Fibroblast of skin of left quadriceps (primary cell): Measurements from ENCODE around the gene KCND2.
"Not testable (repeated sequence)": the region's sequence is repeated elsewhere in the genome, so short reads cannot be mapped to it uniquely, and the experiment has no call there.

Source experiments
- DNase-seq, 2 experiments: peaks; one replicate each; pipeline ENCODE4 v3.0.0-alpha.2; 2013; ENCODE audit warnings: low read depth in 2 of 2

Gene KCND2

GRCh38 chr7:120272701-120273475, at the start of gene KCND2:
Gene KCND2, plus strand, starts transcription at chr7:120273175.
- DNase-seq = no peak

- no peak for DNase-seq
These were observed 46.8 kb upstream of the KCND2 start for GRCh38 chr7:120226188-120226587.

- no peak for DNase-seq
These were observed 45.7 kb upstream of the KCND2 start for GRCh38 chr7:120227255-120227654.

GRCh38 chr7:120229084-120229483, 43.9 kb upstream of the KCND2 start:
- DNase-seq = no peak

GRCh38 chr7:120233338-120233737, 39.6 kb upstream of the KCND2 start:
- no peak for DNase-seq

DNA sequence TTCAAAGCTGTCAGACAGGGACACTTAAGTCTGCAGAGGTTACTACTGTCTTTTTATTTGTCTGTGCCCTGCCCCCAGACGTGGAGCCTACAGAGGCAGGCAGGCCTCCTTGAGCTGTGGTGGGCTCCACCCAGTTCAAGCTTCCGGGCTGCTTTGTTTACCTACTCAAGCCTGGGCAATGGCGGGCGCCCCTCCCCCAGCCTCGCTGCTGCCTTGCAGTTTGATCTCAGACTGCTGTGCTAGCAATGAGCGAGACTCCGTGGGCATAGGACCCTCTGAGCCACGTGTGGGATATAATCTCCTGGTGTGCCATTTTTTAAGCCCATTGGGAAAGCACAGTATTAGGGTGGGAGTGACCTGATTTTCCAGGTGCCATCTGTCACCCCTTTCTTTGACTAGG, 32.6 kb upstream of the KCND2 start:
- not testable (repeated sequence) for DNase-seq

GRCh38 chr7:120241973-120242372, 31.0 kb upstream of the KCND2 start:
- DNase-seq = no peak

DNA sequence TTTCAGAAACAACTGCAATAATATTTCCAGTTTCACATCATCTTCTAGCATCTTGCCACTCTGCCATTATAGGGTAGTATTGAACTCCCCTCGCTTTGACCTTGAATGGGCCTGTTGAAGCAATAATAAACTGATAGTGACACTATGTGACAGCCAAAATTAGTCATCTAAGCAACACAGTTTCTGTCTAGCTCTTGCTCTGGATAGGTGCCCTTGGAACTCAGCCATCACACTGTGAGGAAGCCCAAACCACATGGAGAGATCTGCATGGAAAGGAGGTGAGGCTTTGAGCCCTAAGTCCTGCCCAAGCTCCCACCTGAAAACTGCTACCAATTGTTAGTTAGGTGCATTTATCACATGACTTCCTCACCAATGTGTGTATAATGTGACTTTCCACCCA, 18.1 kb upstream of the KCND2 start:
- no peak for DNase-seq

GRCh38 chr7:120256344-120257070, 16.5 kb upstream of the KCND2 start:
- DNase-seq = no peak

DNA sequence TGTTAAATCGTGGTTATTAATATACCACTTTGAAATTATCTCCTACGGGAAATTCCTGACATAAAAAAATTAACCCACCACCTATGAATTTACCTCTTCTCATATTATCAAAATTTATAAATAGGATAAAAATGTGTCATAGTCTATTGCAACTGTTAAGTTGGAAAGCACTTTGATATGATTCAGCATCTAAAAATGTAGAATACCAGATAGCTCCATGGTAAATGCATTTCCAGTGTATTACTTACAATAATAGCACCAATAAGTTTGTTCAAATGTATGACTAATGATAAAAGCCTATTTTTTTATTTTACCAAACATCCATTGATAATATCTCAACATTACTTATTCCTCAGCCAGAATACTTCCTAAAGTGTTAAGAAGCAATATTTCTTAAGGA, 13.6 kb upstream of the KCND2 start:
- no peak for DNase-seq

DNA sequence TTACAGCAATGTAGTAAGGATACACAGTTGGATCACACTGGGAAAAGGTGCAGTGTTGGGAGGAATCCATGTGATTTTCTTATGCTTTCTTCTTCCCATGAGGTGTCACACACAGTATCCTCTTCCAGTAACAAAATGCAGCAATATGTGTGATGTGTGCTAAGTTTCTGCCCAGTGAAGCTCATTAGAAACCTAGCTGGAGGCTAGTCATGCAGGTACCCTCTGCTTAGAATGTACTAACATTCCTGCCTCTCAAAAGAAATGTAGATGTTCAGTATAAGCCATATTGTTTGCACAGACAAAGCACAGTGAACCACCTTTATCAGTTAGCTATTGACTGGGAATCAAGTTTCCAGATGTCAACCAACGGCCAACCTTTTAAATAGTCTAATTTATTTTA, 12.9 kb upstream of the KCND2 start:
- DNase-seq = no peak

DNA sequence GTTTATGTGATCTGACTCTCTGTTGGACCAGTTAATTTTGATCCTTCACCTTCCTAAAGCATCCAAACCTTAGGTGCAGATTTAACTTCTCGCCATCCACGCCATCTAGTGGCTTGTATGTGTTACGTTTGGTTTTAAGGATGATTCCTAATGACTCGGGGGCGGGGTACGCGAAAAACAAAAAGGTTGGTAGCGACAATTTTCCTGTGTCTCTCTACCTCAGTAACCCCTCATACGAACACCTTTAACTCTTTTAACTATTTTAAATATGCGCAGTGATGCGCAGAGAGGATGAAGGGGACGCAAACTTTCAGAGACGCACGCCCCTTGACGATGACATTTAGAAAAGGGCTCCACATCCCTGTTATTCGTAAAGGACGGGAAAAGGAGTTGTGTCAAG, 714 bp upstream of the KCND2 start:
- DNase-seq = peak; percentile 21 to 23

DNA sequence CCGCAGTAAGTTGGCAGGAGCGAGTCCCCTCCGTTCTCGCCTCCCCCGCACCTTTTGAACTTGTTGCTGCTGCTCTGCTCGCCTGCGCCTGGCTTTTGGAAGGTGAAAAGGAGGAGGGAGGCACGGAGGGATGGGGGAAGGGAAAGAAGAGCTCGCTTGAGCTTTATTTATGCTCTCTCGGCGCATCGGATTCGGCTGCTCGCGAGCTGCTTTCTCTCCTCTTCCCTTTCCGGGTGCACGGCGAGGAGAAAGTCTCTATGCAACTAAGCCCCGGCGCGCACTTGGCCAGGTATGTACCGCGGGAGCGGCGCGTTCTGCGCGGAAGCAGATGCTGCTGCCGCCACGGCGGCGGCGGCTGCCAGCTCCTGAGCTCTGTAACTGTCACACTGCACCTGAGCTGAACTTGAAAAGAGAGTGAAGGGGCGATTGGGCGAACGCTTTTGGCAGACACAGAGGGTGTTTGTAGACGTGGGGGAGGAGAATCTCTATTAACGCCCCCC, 551 bp downstream of the KCND2 start:
- DNase-seq = no peak

- no peak for DNase-seq
These were observed 1.5 kb downstream of the KCND2 start for GRCh38 chr7:120274482-120274881.

DNA sequence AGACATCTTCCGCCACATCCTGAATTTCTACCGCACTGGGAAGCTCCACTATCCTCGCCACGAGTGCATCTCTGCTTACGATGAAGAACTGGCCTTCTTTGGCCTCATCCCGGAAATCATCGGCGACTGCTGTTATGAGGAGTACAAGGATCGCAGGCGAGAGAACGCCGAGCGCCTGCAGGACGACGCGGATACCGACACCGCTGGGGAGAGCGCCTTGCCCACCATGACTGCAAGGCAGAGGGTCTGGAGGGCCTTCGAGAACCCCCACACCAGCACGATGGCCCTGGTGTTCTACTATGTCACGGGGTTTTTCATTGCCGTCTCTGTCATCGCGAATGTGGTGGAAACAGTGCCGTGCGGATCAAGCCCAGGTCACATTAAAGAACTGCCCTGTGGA, 1.9 kb downstream of the KCND2 start:
- DNase-seq = no peak

DNA sequence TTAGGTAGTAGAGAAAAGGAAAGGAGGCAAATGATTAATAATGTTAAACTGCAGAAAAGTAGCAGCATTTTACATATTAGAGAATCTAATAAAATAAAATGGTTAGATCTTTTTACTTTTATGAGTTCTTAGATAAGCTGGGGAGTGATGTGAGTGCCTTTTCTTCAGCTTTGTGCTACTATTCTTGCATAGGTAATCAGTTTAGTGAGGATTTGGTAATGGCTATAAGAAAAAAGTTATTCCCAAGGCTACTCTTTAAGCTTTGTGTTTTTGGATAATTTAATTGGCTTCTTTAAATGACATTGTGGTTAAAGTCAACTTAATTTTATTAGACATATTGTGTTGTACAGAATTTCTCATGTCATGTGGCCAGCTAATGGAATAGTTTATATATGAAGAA, 3.7 kb downstream of the KCND2 start:
- DNase-seq = no peak

DNA sequence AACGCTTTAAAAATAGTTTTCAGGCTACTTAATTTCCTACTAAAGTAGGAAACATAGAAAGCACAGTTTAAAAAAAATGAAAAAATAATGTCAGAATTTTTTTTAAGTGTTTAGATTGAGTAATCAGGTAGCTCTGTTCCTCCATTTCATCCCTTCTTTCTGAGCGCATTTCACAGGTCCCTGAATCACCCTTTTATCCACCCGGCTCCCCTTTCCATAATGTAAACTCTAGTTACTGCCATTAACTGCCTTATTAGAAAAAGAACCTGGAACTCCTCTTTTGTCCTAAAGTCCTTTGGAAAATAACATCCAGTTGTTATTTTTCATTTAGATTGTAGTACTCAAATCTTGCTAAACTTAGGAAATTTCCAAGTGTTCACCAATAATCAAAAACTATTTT, 5.8 kb downstream of the KCND2 start:
- DNase-seq = no peak

DNA sequence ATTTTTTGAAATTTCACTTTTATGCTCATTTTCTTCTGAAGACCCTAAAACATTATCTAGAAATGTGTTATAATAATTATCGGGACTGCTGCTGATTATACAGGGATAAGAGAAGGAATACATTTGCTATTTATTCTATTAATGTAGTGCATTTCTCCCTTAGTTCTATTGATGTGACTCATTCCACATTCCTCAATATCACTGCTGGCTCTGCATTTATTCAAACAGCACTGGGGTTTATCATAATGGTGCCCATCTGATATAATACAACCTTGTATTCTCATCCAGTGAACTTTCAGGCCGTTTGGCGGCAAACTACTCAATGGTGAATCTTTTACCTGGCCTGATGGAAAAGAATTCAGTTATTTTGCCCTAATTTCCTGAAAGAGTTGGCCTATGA, 7.8 kb downstream of the KCND2 start:
- DNase-seq = no peak

- no peak for DNase-seq
These were observed 20.1 kb downstream of the KCND2 start for GRCh38 chr7:120293027-120293426.

DNA sequence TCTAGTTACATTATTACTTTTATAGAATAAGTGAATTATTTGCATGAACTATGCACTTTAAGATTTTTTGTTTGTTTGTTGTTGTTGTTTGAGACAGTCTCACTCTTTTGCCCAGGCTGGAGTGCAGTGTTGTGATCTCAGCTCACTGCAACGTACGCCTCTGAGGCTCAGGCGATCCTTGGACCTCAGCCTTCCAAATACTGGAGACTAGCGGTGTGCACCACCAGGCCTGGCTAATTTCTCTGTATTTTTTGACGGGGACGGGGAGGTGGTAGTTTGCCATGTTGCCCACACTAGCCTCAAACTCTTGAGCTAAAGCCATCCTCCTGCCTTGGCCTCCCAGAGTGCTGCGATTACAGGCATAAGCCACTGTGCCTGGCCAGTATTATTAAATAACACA, 29.2 kb downstream of the KCND2 start:
- DNase-seq = no peak

- DNase-seq = no peak
These were observed 30.1 kb downstream of the KCND2 start for GRCh38 chr7:120303105-120303504.

GRCh38 chr7:120304674-120305073, 31.7 kb downstream of the KCND2 start:
- DNase-seq = no peak

GRCh38 chr7:120307991-120308545, 35.1 kb downstream of the KCND2 start:
- no peak for DNase-seq
